HG03520 (cell line): ENCODE measurements around the gene HDHD2.

Experiments used
- ATAC-seq: cut with Tn5 transposase; IDR thresholded peaks from one replicate; pipeline ENCODE4 v1.9.1; 2021; ENCODE audit warnings: mild to moderate bottlenecking, moderate library complexity; ENCODE audit not compliant: unreplicated experiment

HDHD2 gene

GRCh38 chr18:47075098-47075883 lies 75.0 kb downstream of the HDHD2 start:
- ATAC-seq, result no peak

GRCh38 chr18:47067648-47068047 lies 82.7 kb downstream of the HDHD2 start:
- no peak for ATAC-seq

- ATAC-seq, result no peak
Measured at GRCh38 chr18:47063096-47063495, 87.2 kb downstream of the HDHD2 start.

GRCh38 chr18:47062471-47062870 lies 87.8 kb downstream of the HDHD2 start:
- ATAC-seq, result no peak
